ENCODE results near the gene PLPP1. TPM values are rescaled to one million over a fixed set of nuclear protein-coding genes. Genes with fewer than 3 reads are reported as not detected.

The PLPP1 gene
- total RNA-seq, 2 donors from 2014 or later, result 29.0 to 100 TPM

DNA sequence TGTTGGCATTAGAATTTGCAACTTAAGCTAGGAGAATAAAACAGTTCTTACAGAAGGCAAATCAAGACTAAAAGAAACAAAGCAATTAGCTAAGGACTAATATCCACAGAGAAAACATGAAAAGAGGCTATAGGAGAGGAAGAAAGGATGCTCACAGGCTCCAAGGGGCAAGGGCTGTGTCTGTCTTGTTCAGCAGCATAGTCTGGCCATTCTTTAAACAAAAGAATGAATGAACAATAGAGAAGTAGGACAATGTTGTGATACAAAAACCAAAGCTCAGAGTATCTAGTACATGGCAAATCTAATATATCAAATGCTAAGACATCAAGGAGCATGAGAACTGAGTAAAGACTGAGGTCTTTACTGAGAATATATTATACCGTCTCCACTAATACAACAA, 39.5 kb downstream of the PLPP1 start:
- WGBS, 2 experiments (ENCODE audit: insufficient coverage in 1 of 2, insufficient read length in 1 of 2), result 100% methylated on average over 1 of the region's 1 CpG
- peaks cover 32% of the 10 kb centered on the region for H3K36me3 Mint-ChIP-seq (ENCODE audit: low read depth)
- no peaks in the 10 kb centered on the region for H3K27me3 Mint-ChIP-seq (ENCODE audit: insufficient read depth)
- H3K4me1 Mint-ChIP-seq, result peaks cover 52% of the 10 kb centered on the region
- no peaks in the 10 kb centered on the region for H3K9me3 Mint-ChIP-seq
- H3K4me3 Mint-ChIP-seq, result no peak overlapping the region
- H3K27ac Mint-ChIP-seq, result no peak overlapping the region
- no peak overlapping the region for H3K27ac ChIP-seq (ENCODE audit: low read depth, low read length)
- H3K4me3 ChIP-seq (ENCODE audit: low read length), result no peak overlapping the region
- H3K36me3 ChIP-seq (ENCODE audit: control insufficient read depth, insufficient read depth, low read length), result peaks cover 9% of the 10 kb centered on the region
- no peaks in the 10 kb centered on the region for H3K9me3 ChIP-seq (ENCODE audit: control insufficient read depth, low read length)
- H3K27me3 ChIP-seq (ENCODE audit: control insufficient read depth, insufficient read depth, low read length, poor library complexity, severe bottlenecking), result no peaks in the 10 kb centered on the region
- no peak for DNase-seq
- H3K9ac ChIP-seq (ENCODE audit: extremely low read depth, low read length, poor library complexity, severe bottlenecking), result no peak overlapping the region
- H3K4me1 ChIP-seq (ENCODE audit: control insufficient read depth, insufficient read depth, low read length), result peaks cover 23% of the 10 kb centered on the region
- TF ChIP-seq CTCF (conservative IDR thresholded peaks at IDR 0.05), result no peak

DNA sequence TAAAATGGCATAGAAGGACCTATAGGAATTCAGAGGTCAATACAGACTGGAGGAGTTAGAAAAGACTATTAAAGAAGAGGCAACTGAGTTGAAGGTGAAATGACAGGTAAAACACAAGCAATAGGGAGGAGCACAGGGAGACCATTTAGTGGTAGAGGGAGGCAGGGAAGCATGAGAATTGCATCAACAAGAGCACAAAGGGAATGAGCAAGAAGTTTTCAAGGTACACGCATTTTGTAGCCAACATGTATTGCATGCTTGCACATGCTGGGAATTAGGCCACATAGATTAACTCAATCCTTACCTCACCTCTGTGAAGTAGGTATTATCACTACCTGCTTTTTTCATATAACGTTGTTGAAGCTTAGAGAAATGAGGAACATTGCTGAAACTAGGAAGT, 42.3 kb downstream of the PLPP1 start:
- Histone ChIP-seq H3K9me3 (ENCODE audit: control insufficient read depth, low read length) (no peaks in the 10 kb centered on the region), H3K9ac (ENCODE audit: extremely low read depth, low read length, poor library complexity, severe bottlenecking) (no peak overlapping the region), H3K27me3 (ENCODE audit: control insufficient read depth, insufficient read depth, low read length, poor library complexity, severe bottlenecking) (no peaks in the 10 kb centered on the region), H3K36me3 (ENCODE audit: control insufficient read depth, insufficient read depth, low read length) (peaks cover 22% of the 10 kb centered on the region), H3K27ac (ENCODE audit: low read depth, low read length) (no peak overlapping the region), H3K4me3 (ENCODE audit: low read length) (no peak overlapping the region), H3K4me1 (ENCODE audit: control insufficient read depth, insufficient read depth, low read length) (peaks cover 15% of the 10 kb centered on the region)
- H3K27me3 Mint-ChIP-seq (ENCODE audit: insufficient read depth), result no peaks in the 10 kb centered on the region
- peaks cover 42% of the 10 kb centered on the region for H3K36me3 Mint-ChIP-seq (ENCODE audit: low read depth)
- H3K27ac Mint-ChIP-seq, result peak overlapping the region; percentile 85
- no peak for DNase-seq
- no peak overlapping the region for H3K4me3 Mint-ChIP-seq
- 89 to 91% methylated on average over 1 to 2 of the region's 2 CpGs for WGBS, 2 experiments (ENCODE audit: insufficient coverage in 1 of 2, insufficient read length in 1 of 2)
- no peaks in the 10 kb centered on the region for H3K9me3 Mint-ChIP-seq
- TF ChIP-seq CTCF (conservative IDR thresholded peaks at IDR 0.05), result no peak
- H3K4me1 Mint-ChIP-seq, result peaks cover 32% of the 10 kb centered on the region

DNA sequence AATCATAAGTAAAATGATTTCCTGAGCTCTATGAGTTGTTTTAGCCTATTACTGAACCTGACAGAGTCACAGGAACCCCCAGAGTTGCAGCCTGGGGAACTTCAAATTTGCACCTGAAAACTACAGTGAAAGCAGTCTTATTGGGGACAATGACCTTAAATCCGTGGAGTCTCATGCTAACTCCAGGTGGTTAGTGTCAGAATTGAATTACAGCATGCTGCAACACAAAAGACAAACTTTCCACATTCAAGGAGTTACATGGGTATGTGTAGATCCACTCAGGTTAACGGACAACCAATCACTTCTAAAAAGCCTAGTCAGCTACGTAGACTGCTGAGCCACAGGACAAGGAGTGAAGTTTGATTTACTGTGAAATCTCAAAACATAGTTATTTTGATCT, 49.7 kb downstream of the PLPP1 start:
- TF ChIP-seq CTCF (conservative IDR thresholded peaks at IDR 0.05), result no peak
- peaks cover 8% of the 10 kb centered on the region for H3K4me1 ChIP-seq (ENCODE audit: control insufficient read depth, insufficient read depth, low read length)
- Mint-ChIP-seq H3K9me3 (no peaks in the 10 kb centered on the region), H3K4me1 (peaks cover 32% of the 10 kb centered on the region), H3K36me3 (ENCODE audit: low read depth) (peaks cover 15% of the 10 kb centered on the region), H3K27ac (peak overlapping the region; percentile 84), H3K27me3 (ENCODE audit: insufficient read depth) (no peaks in the 10 kb centered on the region), H3K4me3 (peak overlapping the region; percentile 33)
- peak; percentile 60 for DNase-seq
- WGBS, 2 experiments (ENCODE audit: insufficient coverage in 1 of 2, insufficient read length in 1 of 2), result 13 to 27% methylated on average over 1 to 3 of the region's 3 CpGs
- H3K36me3 ChIP-seq (ENCODE audit: control insufficient read depth, insufficient read depth, low read length), result peaks cover 40% of the 10 kb centered on the region
- H3K27me3 ChIP-seq (ENCODE audit: control insufficient read depth, insufficient read depth, low read length, poor library complexity, severe bottlenecking), result no peaks in the 10 kb centered on the region
- peak overlapping the region; percentile 9 for H3K4me3 ChIP-seq (ENCODE audit: low read length)
- no peak overlapping the region for H3K9ac ChIP-seq (ENCODE audit: extremely low read depth, low read length, poor library complexity, severe bottlenecking)
- no peaks in the 10 kb centered on the region for H3K9me3 ChIP-seq (ENCODE audit: control insufficient read depth, low read length)
- no peak overlapping the region for H3K27ac ChIP-seq (ENCODE audit: low read depth, low read length)
